GOT3 (cell line): ENCODE measurements around the gene BSPRY.
A peak's percentile ranks its signal among the peaks of the same experiment; 100 is the strongest.

Experiments
- DNase-seq: peaks from one replicate; lab custom pipeline; 2025; ENCODE audit warnings: mixed read lengths; lab: John Stamatoyannopoulos, UW

The BSPRY gene

DNA sequence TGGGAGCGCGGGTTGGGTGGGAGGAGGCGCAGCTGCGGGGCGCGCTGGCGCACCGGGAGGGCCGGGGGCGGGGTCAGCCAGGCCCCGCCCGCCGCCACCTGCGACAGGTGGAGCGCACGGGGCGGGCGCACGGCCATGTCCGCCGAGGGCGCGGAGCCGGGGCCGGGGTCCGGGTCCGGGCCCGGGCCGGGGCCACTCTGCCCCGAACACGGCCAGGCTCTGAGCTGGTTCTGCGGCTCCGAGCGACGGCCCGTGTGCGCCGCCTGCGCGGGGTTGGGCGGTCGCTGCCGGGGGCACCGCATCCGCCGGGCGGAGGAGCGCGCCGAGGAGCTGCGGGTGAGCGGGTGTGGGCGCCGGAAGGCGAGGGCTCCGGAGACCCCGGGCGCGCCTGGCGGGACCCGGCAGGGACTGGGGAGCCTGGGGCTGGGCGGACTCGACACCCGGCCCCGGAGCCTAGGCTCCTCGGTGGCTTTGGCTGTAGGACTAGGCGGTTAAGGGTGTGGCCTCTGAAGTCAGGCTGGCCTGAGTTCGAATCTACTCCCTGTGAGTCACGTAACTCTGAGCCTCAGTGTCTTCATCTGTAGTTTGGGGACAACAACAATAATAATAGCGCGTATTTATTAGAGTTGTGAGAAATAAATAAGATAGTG lies at the start of gene BSPRY:
BSPRY (plus strand) TSS at position 97 of the 650 bp plus-strand sequence; CDS start at position 136, 39 bp downstream.
- no peak for DNase-seq

DNA sequence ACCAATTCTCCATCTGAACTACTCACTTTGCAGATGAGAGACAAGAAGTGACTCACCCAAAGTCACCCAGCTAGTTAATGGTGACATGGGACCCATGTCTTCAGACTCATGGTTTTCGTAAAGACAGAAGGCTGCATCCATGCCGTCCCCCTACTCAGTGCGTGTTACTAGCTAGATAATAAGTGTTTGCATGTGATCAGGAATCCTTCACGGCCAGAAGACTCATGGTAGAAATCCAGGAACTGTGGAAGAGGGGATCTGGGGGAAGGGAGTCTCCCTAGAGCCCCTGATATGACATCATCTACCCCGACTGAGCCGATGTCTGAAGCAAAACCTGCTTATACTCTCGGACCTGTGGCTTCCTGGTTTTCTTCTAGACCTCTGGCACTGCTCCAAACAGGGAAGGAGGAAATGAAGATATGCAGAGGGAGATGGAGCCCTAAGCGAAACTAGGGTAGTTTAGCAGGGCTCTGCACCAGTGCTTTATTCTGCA lies 49.5 kb upstream of the BSPRY start:
- DNase-seq = no peak

DNA sequence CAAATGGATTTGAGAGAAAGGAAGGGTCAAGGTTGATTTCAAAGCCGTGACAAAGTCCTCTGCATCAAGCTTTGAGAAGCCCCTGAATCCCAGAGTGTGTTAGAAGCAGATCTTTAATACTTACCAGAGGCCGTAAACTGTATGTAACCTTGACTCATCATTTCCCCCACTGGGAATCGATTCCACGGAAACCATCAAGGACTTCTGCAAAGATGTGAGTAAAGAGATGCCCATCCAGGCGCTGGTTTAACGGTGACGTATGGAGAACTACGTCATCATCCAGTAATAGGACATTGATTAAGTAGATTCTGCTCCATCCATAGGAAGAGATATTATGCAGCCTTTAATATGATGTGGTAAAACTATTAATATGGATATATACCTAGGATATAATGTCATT lies 47.8 kb upstream of the BSPRY start:
- no peak for DNase-seq

DNA sequence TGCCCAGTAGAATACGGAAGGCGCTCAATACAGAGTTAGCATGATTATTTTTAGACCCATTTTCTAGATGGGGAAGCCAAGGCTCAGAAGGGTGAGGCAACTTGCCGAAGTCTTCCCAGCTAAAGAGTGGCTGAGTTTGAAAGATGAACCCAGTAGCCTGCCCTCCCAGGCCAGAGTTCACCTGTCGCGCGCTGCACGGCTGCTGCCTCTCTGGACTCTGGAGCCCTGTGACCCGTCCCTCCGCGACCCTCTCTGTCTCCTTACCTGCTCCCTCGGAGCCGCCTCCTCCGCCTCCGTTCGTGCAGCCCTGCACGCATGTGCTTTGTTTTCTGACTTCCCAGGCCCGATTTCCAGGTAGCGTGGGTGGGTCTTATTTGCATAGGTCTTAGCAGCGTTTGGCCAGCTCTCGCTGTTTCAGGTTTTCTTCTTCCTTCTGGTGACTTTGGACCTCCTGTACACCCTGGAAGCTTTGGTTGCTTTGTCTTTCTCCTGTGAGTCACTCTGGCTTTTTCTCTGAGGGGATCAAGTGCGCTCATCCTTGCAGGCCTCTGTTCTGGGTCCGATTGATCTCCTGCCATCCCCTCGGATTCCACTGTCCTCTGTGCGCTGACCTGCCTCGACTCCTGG lies 46.4 kb upstream of the BSPRY start, which contains the start of gene RNF183:
RNF183 (minus strand) TSS at position 585 of the 627 bp plus-strand sequence. CDS start 5,192 bp downstream, outside the sequence.
- no peak for DNase-seq

DNA sequence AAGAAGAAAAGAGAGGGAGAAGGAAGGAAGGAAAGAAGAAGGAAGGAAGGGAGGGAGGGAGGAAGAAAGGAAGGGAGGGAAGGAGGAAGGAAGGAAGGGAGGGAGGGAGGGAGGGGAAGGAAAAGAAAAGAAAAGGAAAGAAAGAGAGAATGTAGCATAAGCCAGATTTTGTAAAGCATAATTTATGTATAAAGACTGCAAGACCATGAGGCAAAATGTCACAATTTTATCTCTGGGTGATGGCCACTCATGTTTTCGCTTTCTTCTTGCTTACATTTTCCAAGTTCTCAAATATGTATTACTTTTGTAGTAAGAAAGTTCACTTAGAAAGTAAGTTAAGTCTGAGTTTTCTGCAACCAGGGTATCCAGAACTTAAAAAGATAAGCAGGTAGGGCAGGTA lies 42.8 kb upstream of the BSPRY start:
- no peak for DNase-seq

DNA sequence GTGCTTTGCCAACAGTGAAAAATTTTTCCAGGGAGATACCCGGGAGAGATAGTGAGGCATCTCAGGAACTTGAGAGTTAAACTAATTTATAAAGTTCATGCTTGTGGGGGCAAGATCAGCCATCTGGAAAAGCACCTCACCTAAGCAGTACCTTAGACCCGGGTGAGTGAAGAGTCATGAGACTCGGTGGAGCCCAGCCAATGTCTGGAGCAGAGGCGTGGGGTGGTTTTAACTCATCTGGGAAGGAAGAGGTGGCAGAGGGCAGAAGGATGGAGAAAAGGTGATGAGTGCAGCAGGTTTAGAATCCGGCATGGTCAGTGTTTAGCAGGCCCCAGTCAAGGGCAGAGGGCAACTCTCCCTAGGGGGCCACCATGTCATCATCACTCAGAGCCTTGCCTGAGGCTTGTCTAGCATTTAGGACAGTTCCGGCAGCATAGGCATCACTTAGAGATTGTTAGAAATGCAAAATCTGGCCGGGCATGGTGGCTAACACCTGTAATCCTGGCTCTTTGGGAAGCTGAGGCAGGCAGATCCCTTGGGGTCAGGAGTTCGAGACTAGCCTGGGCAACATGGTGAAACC lies 41.9 kb upstream of the BSPRY start:
- no peak for DNase-seq

DNA sequence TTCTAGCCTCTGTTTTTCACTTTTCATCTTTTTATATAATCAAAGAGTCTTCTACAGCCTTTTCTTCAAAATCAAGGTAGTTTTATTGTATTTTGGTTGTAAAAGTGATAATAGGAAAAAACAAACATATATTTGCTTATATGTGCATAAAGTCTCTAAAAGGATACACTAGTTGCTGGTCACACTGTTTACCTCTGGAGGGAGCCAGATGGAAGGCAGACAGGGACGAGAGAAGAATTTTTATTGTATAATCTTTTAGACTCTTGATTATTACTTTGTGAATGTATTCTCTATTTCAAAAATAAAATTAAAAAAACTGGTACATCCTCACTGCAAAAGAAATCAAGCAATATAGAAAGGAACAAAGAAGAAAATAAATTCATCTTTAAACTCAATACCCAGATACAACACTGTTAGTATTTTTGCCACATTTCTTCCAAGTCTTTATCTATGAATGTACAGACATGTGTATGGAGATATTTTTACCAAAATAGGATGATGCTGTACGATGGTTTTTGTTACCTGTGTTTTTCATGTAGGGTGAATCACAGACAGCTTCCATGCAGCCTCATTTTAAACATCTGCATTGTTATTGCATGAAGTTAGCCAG lies 40.0 kb upstream of the BSPRY start:
- no peak for DNase-seq

DNA sequence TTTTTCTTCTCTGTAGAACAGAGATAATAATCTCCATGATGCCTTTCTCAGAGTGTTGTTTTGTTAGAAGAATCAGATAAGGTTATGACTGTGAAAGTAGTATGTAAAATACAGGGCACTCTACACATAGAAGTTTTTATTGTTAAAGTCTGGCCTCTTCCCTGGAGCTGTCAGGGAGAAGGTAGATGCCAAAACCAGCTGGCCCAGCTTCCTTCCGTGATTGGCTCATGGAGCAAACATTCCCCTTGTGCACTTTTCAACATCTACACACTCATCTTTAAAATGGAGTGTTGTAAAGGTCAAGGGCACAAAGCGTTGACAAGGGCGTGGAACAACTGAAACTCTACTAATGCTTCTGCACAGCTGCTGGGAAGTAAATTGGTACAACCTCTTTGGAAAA lies 38.8 kb upstream of the BSPRY start:
- DNase-seq = no peak

DNA sequence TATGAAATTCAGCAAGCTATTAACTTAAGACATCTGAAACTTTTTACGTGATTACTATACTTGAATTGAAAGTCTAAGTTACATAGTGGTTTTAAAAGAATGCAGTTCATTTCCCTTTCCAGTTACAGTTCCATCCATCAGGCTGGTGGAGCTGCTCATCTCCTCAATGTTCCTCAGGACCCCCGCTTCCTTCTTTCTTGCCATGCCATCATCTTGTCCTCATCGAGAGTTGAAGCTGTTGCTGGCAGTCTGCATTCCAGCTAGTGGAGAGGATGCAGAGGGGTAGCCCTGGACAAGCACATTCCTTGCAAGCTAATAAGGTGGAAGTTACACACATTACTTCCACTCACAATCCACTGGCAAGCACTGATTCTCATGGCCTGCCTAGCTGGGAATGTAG lies 37.4 kb upstream of the BSPRY start:
- no peak for DNase-seq

DNA sequence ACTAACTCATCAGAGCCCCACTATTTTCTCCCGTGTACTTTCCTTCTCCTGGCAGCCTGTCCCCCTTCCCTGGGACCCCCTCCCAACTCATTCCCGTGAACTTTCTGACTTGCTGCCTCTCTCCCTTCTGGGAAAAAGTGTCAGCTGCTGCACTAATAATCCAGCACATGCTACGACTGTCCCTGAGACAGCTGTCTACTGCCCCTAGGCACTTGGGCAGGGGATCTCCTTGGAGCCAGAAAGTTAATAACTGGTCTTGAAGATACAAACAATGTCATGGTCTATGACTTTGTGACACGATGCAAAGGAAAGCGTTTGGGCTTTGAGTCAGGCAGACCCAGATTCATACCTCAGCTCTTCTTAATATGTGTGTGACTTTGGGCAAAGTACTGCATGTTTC lies 36.1 kb upstream of the BSPRY start:
- no peak for DNase-seq

DNA sequence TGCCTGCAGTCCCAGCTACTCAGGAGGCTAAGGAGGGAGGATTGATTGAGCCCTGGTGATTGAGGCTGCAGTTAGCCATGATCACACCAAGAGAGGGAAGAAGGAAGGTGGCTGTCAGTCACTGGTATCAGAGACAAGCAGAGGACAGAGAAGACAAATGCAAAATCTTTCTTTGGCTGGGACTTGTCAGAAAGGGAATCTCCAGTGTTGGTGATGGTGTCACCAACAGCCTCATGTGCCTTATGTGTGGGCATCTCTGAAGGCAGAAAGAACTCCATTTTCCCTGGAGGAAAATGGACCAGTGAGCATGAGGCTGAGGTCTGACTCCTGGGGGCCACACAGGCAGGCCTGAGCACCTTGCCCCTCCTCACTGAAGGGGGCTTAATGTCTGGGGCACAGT lies 34.1 kb upstream of the BSPRY start:
- DNase-seq = no peak

DNA sequence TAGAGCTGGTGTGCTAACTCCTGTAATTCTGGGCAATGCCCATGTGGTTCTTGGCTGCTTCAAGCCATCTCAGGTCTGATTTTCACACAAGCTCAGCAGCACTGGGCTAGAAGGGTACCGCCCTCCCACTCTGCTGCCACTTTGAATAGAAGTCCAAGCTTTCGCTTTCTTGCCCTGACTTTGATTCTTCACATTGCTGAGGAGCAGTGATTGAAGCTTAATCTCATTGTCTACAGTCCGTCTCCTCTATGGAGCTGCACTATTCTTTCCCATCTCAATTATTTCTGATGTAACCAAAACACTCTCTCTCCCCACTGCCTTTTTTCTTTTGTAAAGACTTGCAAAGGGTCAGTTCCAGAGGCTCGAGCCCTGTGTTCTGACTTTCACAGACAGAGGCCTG lies 33.3 kb upstream of the BSPRY start:
- DNase-seq = no peak

DNA sequence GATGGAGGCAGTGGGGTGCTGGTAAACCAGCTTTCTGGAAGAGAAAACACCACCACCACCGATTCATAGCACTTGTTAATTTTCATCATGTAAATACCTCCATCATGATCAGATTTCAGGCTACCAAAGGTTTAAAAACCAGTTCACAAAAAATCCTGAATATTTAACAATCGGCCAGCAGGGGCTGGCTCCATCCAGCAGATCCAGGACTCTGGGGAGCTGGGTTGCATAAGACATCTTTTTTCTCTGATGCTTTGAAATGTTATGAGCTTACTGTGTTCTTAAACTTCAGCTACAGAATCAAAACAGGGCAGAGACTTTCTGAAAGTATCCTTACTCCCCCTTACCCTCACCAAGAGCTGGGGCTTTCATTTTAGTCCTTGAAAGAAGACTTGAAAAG lies 31.6 kb upstream of the BSPRY start:
- no peak for DNase-seq

DNA sequence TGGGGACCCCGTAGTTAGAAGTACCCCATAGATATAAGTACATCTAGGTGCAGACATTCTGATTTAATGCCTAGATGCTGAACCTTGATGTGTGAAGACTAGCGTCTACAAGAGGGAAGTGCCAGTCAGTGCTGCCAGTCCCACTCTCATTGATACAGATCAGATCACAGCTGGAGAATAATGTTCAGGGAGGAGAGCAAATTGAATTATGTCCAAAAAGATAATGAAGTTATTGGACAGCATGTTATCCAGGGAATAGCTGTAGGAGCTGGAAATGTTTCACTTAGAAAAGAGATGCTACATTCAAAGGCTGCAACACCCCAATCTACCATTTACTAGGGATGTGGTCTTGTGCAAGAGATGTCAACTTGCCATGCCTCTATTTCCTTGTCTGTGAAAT lies 30.3 kb upstream of the BSPRY start:
- DNase-seq = no peak

DNA sequence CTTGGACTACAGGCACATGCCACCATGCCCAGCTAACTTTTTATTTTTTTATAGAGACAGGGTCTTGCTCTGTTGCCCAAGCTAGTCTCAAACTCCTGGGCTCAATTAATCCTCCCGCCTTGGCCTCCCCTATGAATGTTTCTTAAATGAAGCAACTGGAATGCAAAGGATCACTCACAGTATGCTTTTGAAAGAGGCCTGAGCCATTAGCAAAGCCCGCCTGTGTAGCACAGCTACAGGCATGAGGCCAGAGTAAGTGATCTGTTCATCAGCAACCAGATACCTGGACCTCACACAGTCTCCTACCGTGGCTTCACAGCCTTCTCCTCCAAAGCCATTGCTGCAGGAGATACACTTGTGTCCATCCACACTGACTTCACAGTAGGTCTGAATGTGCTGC lies 29.3 kb upstream of the BSPRY start:
- no peak for DNase-seq

DNA sequence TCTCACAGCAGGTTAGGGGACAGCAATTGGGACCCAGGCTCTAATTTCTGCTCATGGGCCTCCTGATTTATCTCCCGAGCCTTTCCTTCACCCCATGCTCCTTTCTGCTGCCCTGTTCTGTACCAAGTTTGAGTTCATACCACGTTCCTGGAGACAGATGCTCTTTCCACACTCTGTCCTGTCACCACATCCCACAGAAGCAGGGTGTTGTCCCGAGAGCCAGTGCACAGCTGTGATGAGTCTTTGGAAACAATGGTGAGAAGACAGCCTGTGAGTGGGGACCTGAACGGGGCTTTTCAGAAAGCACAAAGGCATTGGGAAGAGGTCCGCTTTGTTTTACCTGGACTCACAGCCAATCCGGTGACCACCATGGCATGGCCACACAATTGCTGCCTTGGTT lies 26.7 kb upstream of the BSPRY start:
- no peak for DNase-seq

DNA sequence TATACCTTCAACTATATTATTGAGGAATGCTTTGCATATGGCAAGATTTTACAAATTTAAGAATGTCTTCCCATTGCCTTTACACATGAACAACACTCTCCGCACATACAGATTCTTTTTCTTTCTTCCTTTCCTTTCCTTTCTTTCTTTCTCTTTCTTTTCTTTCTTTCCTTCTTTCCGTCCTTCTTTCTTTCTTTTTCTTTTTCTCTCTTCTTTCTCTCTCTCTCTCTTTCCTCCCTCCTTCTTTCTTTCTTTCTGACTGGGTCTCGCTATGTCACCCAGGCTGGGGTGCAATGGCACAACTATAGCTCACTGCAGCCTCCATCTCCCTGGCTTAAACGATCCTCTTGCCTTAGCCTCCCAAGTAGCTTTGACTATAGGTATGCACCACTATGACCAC lies 23.1 kb upstream of the BSPRY start:
- no peak for DNase-seq

DNA sequence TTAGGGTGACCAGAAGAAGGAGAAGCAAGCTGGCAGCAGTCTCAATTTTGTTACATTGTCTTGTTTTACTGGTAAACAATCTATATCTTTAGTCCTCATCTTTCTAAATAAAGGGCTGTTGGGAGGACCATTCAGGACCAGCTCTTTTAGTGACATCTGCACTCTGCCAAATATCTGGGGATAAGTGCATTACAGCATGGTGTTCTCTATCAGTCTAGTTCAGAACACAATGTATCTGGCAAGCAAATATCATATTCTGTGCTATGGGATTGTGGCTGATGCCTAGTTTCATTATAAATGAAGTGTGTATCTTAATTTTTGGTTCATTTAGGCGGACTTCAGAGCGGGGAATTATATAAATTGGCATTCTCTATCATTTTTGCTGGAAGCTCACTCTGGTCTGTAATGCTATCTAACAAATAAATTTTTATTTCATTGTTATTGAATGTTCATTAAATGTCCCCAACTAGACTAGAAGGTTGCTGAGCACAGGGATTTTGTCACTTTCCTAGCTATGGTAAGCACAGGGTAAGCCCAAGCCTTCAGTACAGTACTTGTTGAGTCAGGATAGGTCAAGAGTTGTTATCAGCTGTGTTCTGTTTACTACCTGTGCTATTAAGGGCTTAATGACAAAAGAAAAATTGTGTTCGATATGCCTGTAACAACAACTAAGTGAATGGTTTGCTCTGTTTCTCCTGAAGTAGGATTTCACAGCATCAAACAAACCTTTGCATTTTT lies 21.1 kb upstream of the BSPRY start:
- no peak for DNase-seq

DNA sequence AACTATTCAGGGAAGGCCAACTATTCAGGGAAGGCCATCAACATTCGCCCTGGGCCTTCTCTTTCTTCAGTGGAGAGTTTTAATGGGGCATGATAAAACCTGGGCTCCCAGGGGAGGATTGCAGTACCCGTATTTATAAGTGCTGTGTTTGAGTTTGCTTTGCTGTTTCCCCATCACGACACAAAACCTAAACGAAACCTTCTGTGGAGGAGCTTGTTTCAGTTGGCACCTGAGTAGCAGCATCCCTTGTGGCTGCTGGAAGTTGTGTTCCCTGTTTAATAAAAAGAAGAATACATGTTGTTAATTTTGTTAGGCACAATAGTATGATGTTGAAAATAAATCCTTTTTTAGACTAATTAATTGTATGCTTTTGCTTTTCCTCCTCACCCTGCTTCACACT lies 17.6 kb upstream of the BSPRY start:
- DNase-seq = no peak

DNA sequence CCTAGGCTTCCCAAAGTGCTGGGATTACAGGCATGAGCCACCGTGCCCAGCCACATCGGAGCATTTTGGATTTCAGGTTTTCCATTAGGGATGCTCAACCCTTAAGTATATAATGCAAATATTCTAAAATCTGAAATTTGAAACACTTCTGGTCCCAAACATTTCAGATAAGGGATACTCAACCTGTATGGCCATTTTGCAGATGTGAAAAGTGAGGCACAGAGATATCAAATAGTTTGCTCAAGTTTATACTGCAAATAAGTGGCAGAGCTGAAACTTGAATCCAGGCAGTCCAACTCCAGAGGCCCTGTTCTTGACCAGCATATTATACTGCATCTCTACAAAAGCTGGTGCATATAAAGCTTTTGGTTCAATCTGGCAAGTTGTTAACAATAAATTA lies 11.6 kb upstream of the BSPRY start:
- no peak for DNase-seq

DNA sequence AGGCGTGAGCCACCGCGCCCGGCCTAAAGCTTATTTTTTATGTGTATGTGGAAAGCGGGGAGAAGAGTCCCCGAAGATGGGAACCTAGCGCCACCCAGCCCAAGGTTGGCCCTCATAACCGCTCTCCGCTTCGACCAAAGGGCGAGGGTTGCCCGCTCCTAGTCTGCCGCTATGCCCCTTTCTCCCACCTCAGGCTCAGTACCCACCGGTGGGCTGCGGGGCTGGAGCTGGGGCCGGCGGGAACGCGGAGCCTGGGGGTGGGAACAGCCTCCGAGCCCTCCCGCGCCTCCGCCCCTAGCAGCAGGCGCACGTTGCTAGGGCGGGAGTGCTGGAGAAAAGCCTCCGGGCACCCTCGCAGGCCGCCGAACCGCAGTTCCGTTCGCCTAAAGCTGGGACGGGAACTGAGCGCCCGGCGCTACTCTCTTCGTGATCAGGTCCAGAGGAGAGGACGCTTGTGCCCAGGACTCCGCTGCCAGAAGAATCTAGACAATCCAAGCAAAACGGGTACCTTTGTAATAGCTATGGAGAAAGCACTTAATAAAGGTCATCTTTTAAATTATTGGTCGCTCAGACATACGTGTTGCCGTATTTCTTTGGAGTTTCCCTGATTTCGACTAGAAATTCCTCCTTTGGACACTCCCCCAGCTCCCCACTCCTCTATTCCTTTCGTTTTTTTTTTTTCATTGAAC lies 9.2 kb upstream of the BSPRY start, which contains the start of gene WDR31:
WDR31 (minus strand) TSS at position 265 of the 689 bp plus-strand sequence. CDS start 8,253 bp downstream, outside the sequence.
- peak; percentile 37 for DNase-seq
